H9 (cell line): ENCODE data around the gene C17orf50. TPM values are rescaled to one million over a fixed set of nuclear protein-coding genes. Genes with fewer than 3 reads are reported as not detected.

Experiments
- DNase-seq: peaks from one replicate; pipeline ENCODE4 v3.0.0-alpha.2; 2017
- H2AFZ ChIP-seq: one replicate; pipeline ENCODE4 v1.6.1; 2013; ENCODE audit warnings: mild to moderate bottlenecking, low read length, control low read depth, moderate library complexity
- H2AK5ac ChIP-seq: 2 replicates; pipeline ENCODE4 v1.6.1; 2013; ENCODE audit warnings: low read length, control low read depth, mixed read lengths; ENCODE audit not compliant: insufficient read length
- H2BK120ac ChIP-seq: one replicate; pipeline ENCODE4 v1.6.1; 2013; ENCODE audit warnings: low read depth, mild to moderate bottlenecking, low read length, control low read depth, inconsistent platforms; ENCODE audit not compliant: poor library complexity, severe bottlenecking
- H2BK12ac ChIP-seq: 2 replicates; pipeline ENCODE4 v1.6.1; 2013; ENCODE audit warnings: low read length, control low read depth, mixed read lengths, low read depth; ENCODE audit not compliant: insufficient read length
- H2BK15ac ChIP-seq: 2 replicates; pipeline ENCODE4 v1.6.1; 2013; ENCODE audit warnings: low read depth, low read length, control low read depth
- H2BK20ac ChIP-seq: one replicate; pipeline ENCODE4 v1.6.1; 2013; ENCODE audit warnings: low read depth, mild to moderate bottlenecking, low read length, control low read depth, inconsistent platforms; ENCODE audit not compliant: poor library complexity, severe bottlenecking
- H2BK5ac ChIP-seq: 2 replicates; pipeline ENCODE4 v1.6.1; 2013; ENCODE audit warnings: low read length, control low read depth, mixed read lengths; ENCODE audit not compliant: insufficient read length
- H3K14ac ChIP-seq: 2 replicates; pipeline ENCODE4 v1.6.1; 2013; ENCODE audit warnings: low read length, control low read depth; ENCODE audit not compliant: insufficient read depth
- H3K18ac ChIP-seq: 2 replicates; pipeline ENCODE4 v1.6.1; 2013; ENCODE audit warnings: low read depth, mild to moderate bottlenecking, mixed read lengths, low read length, control low read depth; ENCODE audit not compliant: insufficient read length
- H3K23ac ChIP-seq: 2 replicates; pipeline ENCODE4 v1.6.1; 2013; ENCODE audit warnings: low read length, control low read depth, mixed read lengths, low read depth; ENCODE audit not compliant: insufficient read length
- H3K23me2 ChIP-seq: 2 replicates; pipeline ENCODE4 v1.6.1; 2013; ENCODE audit warnings: low read depth, mild to moderate bottlenecking, mixed read lengths, low read length, control low read depth; ENCODE audit not compliant: insufficient read length, poor library complexity, severe bottlenecking
- H3K27ac ChIP-seq: 2 replicates; pipeline ENCODE4 v1.5.1; 2013; ENCODE audit warnings: low read length, control low read depth, mixed read lengths, low read depth; ENCODE audit not compliant: insufficient read length
- H3K27me3 ChIP-seq: 2 replicates; pipeline ENCODE4 v1.6.1; 2013; ENCODE audit warnings: low read length, control low read depth, inconsistent platforms; ENCODE audit not compliant: insufficient read depth
- H3K4ac ChIP-seq: 2 replicates; pipeline ENCODE4 v1.6.1; 2013; ENCODE audit warnings: low read depth, mild to moderate bottlenecking, control low read depth, inconsistent platforms, low read length, moderate library complexity
- H3K4me1 ChIP-seq: 2 replicates; pipeline ENCODE4 v1.6.1; 2013; ENCODE audit warnings: low read length, control low read depth, inconsistent platforms; ENCODE audit not compliant: insufficient read depth
- H3K4me2 ChIP-seq: 2 replicates; pipeline ENCODE4 v1.6.1; 2013; ENCODE audit warnings: low read length, control low read depth, mixed read lengths; ENCODE audit not compliant: insufficient read length, insufficient read depth
- H3K56ac ChIP-seq: 2 replicates; pipeline ENCODE4 v1.6.1; 2013; ENCODE audit warnings: low read depth, mild to moderate bottlenecking, mixed read lengths, low read length, control low read depth; ENCODE audit not compliant: insufficient read length
- H3K79me1 ChIP-seq: 2 replicates; pipeline ENCODE4 v1.6.1; 2013; ENCODE audit warnings: low read depth, mild to moderate bottlenecking, moderate library complexity, low read length, control low read depth, inconsistent platforms; ENCODE audit not compliant: insufficient read depth, poor library complexity, severe bottlenecking
- H3K79me2 ChIP-seq: 2 replicates; pipeline ENCODE4 v1.6.1; 2013; ENCODE audit warnings: low read length, control low read depth, inconsistent platforms; ENCODE audit not compliant: insufficient read depth
- H3K9ac ChIP-seq: 2 replicates; pipeline ENCODE4 v1.6.1; 2013; ENCODE audit warnings: low read length, control low read depth, mixed read lengths; ENCODE audit not compliant: insufficient read length; ENCODE audit errors: extremely low read depth
- H3K9me3 ChIP-seq: one replicate; pipeline ENCODE4 v1.6.1; 2013; ENCODE audit warnings: low read depth, low read length, inconsistent platforms; ENCODE audit not compliant: control insufficient read depth
- H3T11ph ChIP-seq: one replicate; pipeline ENCODE4 v1.6.1; 2013; ENCODE audit warnings: mild to moderate bottlenecking, low read length, control low read depth, inconsistent platforms
- H4K20me1 ChIP-seq: one replicate; pipeline ENCODE4 v1.6.1; 2013; ENCODE audit not compliant: control insufficient read depth, insufficient read length, insufficient read depth
- H4K5ac ChIP-seq: 2 replicates; pipeline ENCODE4 v1.6.1; 2013; ENCODE audit warnings: low read depth, mild to moderate bottlenecking, mixed read lengths, low read length, control low read depth; ENCODE audit not compliant: insufficient read length
- H4K8ac ChIP-seq: replicated peaks from 2 replicates; pipeline ENCODE4 v1.6.1; 2013; ENCODE audit warnings: low read length, control low read depth, mixed read lengths, low read depth; ENCODE audit not compliant: insufficient read length
- H4K91ac ChIP-seq: 2 replicates; pipeline ENCODE4 v1.6.1; 2013; ENCODE audit warnings: low read depth, mild to moderate bottlenecking, moderate library complexity, mixed read lengths, low read length, control low read depth; ENCODE audit not compliant: insufficient read length
- H3K27ac Mint-ChIP-seq, 3 experiments: 2 replicates in 2 of 3; 3 replicates in 1 of 3; pipeline ENCODE4 v1.8.0; 2020 to 2021; ENCODE audit warnings: mixed read lengths in 3 of 3, mild to moderate bottlenecking in 1 of 3, moderate library complexity in 1 of 3
- H3K27me3 Mint-ChIP-seq: 2 replicates; pipeline ENCODE4 v1.8.0; 2021; ENCODE audit warnings: low read depth, mild to moderate bottlenecking, moderate library complexity, mixed read lengths
- H3K36me3 Mint-ChIP-seq, 3 experiments: 2 replicates in 2 of 3; 3 replicates in 1 of 3; pipeline ENCODE4 v1.8.0; 2020 to 2021; ENCODE audit warnings: low read depth in 3 of 3, mixed read lengths in 3 of 3; ENCODE audit not compliant: insufficient read depth in 1 of 3
- H3K4me1 Mint-ChIP-seq, 2 experiments: 2 replicates each; pipeline ENCODE4 v1.8.0; 2020; ENCODE audit warnings: mixed read lengths in 2 of 2
- H3K4me3 Mint-ChIP-seq, 2 experiments: 2 replicates in 1 of 2; 3 replicates in 1 of 2; pipeline ENCODE4 v1.8.0; 2020 to 2021; ENCODE audit warnings: mild to moderate bottlenecking in 2 of 2, mixed read lengths in 2 of 2, moderate library complexity in 1 of 2
- H3K9me3 Mint-ChIP-seq, 2 experiments: 2 replicates in 1 of 2; 3 replicates in 1 of 2; pipeline ENCODE4 v1.8.0; 2020; ENCODE audit warnings: mild to moderate bottlenecking in 2 of 2, mixed read lengths in 2 of 2, moderate library complexity in 1 of 2
- WGBS: extraction: QIAGEN DNeasy Blood & Tissue Kit; methylation state at CpG from one replicate; pipeline ENCODE4 v1.1.7; 2013; ENCODE audit warnings: missing lambda C conversion rate, low lambda C conversion rate, mixed read lengths; ENCODE audit not compliant: insufficient read length; ENCODE audit errors: extremely low coverage; 5-methylcytosine and 5-hydroxymethylcytosine counted together
- total RNA-seq: library from RNA; stranded (reverse); gene quantifications from 2 replicates; pipeline ENCODE4 v1.2.1, GENCODE V29; 2021
- TF ChIP-seq, protein P1 (sequence below): fragments of 200-600 bp; sonication (generic); conservative IDR thresholded peaks from 3 replicates; pipeline ENCODE4 v1.8.0; 2021; ENCODE audit warnings: antibody characterized with exemption, mild to moderate bottlenecking

The C17orf50 gene
- total RNA-seq, 1 experiment from 2014 or later: not detected

DNA sequence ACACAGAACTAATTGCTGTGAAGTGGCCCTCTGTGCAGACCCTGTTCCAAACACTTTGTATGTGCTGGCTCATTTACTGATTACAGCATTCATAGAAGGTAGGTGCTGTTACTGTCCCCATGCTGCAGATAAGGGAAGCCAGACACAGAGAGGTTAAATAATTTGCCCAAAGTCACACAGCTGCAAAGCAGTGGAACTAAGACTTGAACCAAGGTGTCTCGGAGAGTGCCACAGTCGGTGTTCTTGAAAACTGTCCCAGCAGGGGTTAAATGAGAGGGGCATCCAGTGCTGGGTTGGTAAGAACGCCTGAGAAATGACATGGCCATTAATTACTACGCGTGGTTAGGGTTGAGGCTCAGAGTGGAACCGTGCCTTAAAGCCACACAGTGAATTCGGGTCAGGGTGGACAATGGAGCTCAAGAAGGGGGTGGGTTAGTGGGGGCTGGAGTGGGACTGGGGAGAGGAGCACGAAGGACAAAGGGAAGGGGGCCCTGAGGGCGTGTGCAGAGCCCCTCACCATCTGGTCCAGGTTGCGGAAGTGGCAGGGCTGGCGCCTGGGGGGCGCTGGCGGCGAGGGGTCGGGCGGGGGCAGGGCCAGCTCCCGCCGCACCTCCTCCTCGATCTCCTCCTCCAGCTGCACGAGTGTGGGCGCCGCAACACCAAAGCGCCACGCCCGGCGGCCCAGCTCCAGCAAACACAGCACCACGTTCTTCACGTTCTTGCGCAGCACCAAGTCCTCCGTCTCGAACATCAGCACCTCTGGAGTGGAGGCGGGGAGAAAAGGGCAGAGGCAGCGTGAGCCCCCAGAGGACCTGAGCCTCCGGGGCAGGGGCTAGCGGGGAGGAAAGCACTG is 10.9 kb upstream of the C17orf50 start:
- no peak overlapping the region for H3K56ac ChIP-seq
- H4K20me1 ChIP-seq: no peaks in the 10 kb centered on the region
- no CpG with 5 or more reads among the region's 35 CpGs for WGBS
- Mint-ChIP-seq H3K4me3 (peak overlapping the region; percentile 48 to 67; a peak in 3 of 5 replicates), H3K4me1 (peaks cover 20 to 33% of the 10 kb centered on the region in 2 experiments), H3K27ac (no peak overlapping the region), H3K36me3 (no peaks in the 10 kb centered on the region), H3K27me3 (peaks cover 35% of the 10 kb centered on the region), H3K9me3 (no peaks in the 10 kb centered on the region; a peak in 1 of 5 replicates)
- H2AFZ ChIP-seq: no peak overlapping the region
- no peak overlapping the region for H4K91ac ChIP-seq
- peak overlapping the region; percentile 11 for H3K4me2 ChIP-seq
- no peak overlapping the region for H3K27ac ChIP-seq
- H3K9me3 ChIP-seq: no peaks in the 10 kb centered on the region
- no peak overlapping the region for H2BK120ac ChIP-seq
- no peak overlapping the region for H4K5ac ChIP-seq
- no peaks in the 10 kb centered on the region for H3K4me1 ChIP-seq
- H2BK5ac ChIP-seq: no peak overlapping the region
- no peaks in the 10 kb centered on the region for H3K79me2 ChIP-seq
- peak overlapping the region; percentile 7; the same call in 1 of the 2 replicates for H3K14ac ChIP-seq
- H3K18ac ChIP-seq: no peak overlapping the region
- no peak overlapping the region for H2AK5ac ChIP-seq
- no peak overlapping the region for H3K4ac ChIP-seq
- no peaks in the 10 kb centered on the region for H3K23me2 ChIP-seq
- H3K79me1 ChIP-seq: no peaks in the 10 kb centered on the region
- H3K27me3 ChIP-seq: peaks cover 7% of the 10 kb centered on the region; the same call in 1 of the 2 replicates
- no peak overlapping the region for H2BK20ac ChIP-seq
- TF ChIP-seq, protein P1, sequence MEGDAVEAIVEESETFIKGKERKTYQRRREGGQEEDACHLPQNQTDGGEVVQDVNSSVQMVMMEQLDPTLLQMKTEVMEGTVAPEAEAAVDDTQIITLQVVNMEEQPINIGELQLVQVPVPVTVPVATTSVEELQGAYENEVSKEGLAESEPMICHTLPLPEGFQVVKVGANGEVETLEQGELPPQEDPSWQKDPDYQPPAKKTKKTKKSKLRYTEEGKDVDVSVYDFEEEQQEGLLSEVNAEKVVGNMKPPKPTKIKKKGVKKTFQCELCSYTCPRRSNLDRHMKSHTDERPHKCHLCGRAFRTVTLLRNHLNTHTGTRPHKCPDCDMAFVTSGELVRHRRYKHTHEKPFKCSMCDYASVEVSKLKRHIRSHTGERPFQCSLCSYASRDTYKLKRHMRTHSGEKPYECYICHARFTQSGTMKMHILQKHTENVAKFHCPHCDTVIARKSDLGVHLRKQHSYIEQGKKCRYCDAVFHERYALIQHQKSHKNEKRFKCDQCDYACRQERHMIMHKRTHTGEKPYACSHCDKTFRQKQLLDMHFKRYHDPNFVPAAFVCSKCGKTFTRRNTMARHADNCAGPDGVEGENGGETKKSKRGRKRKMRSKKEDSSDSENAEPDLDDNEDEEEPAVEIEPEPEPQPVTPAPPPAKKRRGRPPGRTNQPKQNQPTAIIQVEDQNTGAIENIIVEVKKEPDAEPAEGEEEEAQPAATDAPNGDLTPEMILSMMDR: 0 out of 3 replicates have a peak, but pooled peaks have one; percentile 25
- H2BK12ac ChIP-seq: no peak overlapping the region
- peak; percentile 71 for DNase-seq
- no peak overlapping the region for H4K8ac ChIP-seq
- H3T11ph ChIP-seq: no peak overlapping the region
- no peak overlapping the region for H2BK15ac ChIP-seq
- H3K23ac ChIP-seq: no peak overlapping the region
- no peak overlapping the region for H3K9ac ChIP-seq
